NK-92 (cell line): ENCODE measurements around the gene SLITRK1.

Experiments
- DNase-seq: peaks from one replicate; lab custom pipeline; 2025; ENCODE audit not compliant: unreplicated experiment; lab: John Stamatoyannopoulos, UW

Gene SLITRK1

GRCh38 chr13:83881917-83882605 lies at the start of gene SLITRK1:
Gene SLITRK1, minus strand, starts transcription at chr13:83882474. Its CDS starts 967 bp downstream, at chr13:83881507.
- DNase-seq = no peak

GRCh38 chr13:83929157-83929556 lies 46.9 kb upstream of the SLITRK1 start:
- DNase-seq = no peak

- DNase-seq = no peak
These were observed 37.5 kb upstream of the SLITRK1 start for GRCh38 chr13:83919775-83920174.

- no peak for DNase-seq
These were observed 32.1 kb upstream of the SLITRK1 start for GRCh38 chr13:83914368-83914767.

GRCh38 chr13:83907196-83907989 lies 25.1 kb upstream of the SLITRK1 start:
- no peak for DNase-seq

- DNase-seq = no peak
These were observed 24.1 kb upstream of the SLITRK1 start for GRCh38 chr13:83906240-83906820.

GRCh38 chr13:83905641-83906040 lies 23.4 kb upstream of the SLITRK1 start:
- no peak for DNase-seq

- DNase-seq = no peak
These were observed 13.8 kb upstream of the SLITRK1 start for GRCh38 chr13:83895994-83896580.

GRCh38 chr13:83890358-83890757 lies 8.1 kb upstream of the SLITRK1 start:
- DNase-seq = no peak

- no peak for DNase-seq
These were observed 1.9 kb upstream of the SLITRK1 start for GRCh38 chr13:83884141-83884540.

- DNase-seq = no peak
These were observed 818 bp upstream of the SLITRK1 start for GRCh38 chr13:83883061-83883523.

- DNase-seq = no peak
These were observed 309 bp upstream of the SLITRK1 start for GRCh38 chr13:83882606-83882959.

- no peak for DNase-seq
These were observed 1.1 kb downstream of the SLITRK1 start for GRCh38 chr13:83881140-83881684.

GRCh38 chr13:83880275-83881139 lies 1.8 kb downstream of the SLITRK1 start:
- DNase-seq = no peak

GRCh38 chr13:83879431-83880171 lies 2.7 kb downstream of the SLITRK1 start:
- DNase-seq = no peak

- no peak for DNase-seq
These were observed 3.4 kb downstream of the SLITRK1 start for GRCh38 chr13:83878691-83879430.

- no peak for DNase-seq
These were observed 4.5 kb downstream of the SLITRK1 start for GRCh38 chr13:83877651-83878355.

GRCh38 chr13:83876546-83876945 lies 5.7 kb downstream of the SLITRK1 start:
- no peak for DNase-seq
